Measurements from ENCODE around the gene CYP19A1. TPM values are rescaled to one million over a fixed set of nuclear protein-coding genes. Genes with fewer than 3 reads are reported as not detected.

Gene CYP19A1
- total and polyA plus RNA-seq, 9 of the 15 experiments (the other 6 are each of a cell fraction or from before 2014, with no cell fraction given) = 0.16 to 0.63 (median 0.47) TPM; not detected in 3

DNA sequence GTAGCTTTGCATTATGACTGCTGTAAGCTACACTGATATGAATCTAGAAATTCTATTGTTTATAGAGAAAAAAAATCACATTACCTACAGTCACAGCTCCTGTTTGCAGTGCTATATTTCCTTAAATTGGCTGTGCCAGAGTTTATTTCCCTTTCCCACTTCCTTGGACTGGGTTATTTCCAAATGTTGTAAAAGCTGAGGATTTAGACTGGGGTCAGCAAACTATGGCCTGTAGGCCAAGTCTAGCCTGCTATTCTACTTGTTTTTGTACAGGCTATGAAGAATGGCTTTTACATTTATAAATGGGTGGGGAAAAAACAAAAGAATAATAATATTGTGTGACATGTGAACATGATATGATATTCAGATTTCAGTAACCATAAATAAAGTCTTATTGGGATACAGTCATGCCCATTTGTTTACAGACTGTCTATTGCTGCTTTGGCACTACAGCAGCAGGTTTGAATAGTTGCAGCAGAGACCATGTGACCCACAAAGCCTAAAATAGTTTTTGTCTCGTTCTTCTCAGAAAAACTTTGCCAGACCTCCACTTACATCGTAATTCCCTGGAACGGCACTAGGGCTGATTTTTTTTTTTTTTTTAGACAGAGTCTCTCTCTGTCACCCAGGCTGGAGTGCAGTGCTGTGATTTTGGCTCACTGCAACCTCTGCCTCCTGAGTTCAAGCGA, 10.9 kb upstream of the CYP19A1 start (continued):
- TF ChIP-seq, protein P1, sequence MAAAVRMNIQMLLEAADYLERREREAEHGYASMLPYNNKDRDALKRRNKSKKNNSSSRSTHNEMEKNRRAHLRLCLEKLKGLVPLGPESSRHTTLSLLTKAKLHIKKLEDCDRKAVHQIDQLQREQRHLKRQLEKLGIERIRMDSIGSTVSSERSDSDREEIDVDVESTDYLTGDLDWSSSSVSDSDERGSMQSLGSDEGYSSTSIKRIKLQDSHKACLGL (CRISPR knock-in tag; IDR thresholded peaks at IDR 0.05; ENCODE audit: borderline replicate concordance, poor library complexity, severe bottlenecking) = no peak
- TF ChIP-seq TEAD2 (tag; IDR thresholded peaks at IDR 0.05) = no peak
- TF ChIP-seq MAFF (IDR thresholded peaks at IDR 0.05; ENCODE audit: low read length) = no peak

DNA sequence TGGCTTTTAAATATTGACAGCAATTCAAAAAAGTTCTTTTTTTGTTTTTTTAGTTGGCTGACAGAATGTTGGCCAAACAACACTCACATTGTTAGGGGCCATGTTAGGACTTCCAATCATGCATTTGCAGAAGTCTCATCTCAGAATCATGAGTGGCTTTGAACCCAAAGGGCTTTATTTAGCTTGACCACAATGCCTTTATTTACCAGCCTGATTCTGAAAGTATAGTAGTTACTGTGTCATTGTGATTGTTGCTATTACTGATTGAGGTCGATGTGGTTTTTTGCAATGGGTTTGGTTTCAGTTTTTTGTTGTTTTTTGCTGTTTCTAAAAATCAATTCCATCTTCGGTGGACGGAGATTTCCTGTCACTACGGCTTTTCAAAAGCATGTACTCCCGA, 10.3 kb upstream of the CYP19A1 start:
- H3K4me3 ChIP-seq = no peak overlapping the region
- DNase-seq (ENCODE audit: extremely low read depth in 1 of 4, low spot score in 3 of 4) (no peak), FAIRE-seq (no peak), ATAC-seq (no peak)
- peaks cover 5 to 18% of the 10 kb centered on the region in 2 experiments; a peak in 3 of 5 replicates for H3K27me3 ChIP-seq (ENCODE audit: control insufficient read depth in 2 of 2, insufficient read depth in 2 of 2, low read length in 2 of 2)
- in situ Hi-C loops (cut with MboI) = no loop called here
- H3K79me2 ChIP-seq (ENCODE audit: control insufficient read depth, insufficient read depth, low read length) = no peaks in the 10 kb centered on the region
- H3K9me1 ChIP-seq (ENCODE audit: control insufficient read depth, insufficient read depth, low read length) = no peaks in the 10 kb centered on the region
- TF ChIP-seq, protein P2, sequence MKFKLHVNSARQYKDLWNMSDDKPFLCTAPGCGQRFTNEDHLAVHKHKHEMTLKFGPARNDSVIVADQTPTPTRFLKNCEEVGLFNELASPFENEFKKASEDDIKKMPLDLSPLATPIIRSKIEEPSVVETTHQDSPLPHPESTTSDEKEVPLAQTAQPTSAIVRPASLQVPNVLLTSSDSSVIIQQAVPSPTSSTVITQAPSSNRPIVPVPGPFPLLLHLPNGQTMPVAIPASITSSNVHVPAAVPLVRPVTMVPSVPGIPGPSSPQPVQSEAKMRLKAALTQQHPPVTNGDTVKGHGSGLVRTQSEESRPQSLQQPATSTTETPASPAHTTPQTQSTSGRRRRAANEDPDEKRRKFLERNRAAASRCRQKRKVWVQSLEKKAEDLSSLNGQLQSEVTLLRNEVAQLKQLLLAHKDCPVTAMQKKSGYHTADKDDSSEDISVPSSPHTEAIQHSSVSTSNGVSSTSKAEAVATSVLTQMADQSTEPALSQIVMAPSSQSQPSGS (CRISPR knock-in tag; IDR thresholded peaks at IDR 0.05) = no peak
- TF ChIP-seq HDAC1 (IDR thresholded peaks at IDR 0.05) (no peak), FOXJ3 (CRISPR knock-in tag; IDR thresholded peaks at IDR 0.05) (no peak), ZNF586 (CRISPR knock-in tag; conservative IDR thresholded peaks at IDR 0.05) (no peak), ZNF274 (IDR thresholded peaks at IDR 0.05; ENCODE audit: borderline replicate concordance, low read depth, low read length) (no peak)
- CTCF ChIA-PET (ENCODE audit: low intra/inter-chr PET ratio) = no interaction called here
- BruUV-seq (replicated peaks) = no TSS peak
- no peak overlapping the region for H2AFZ ChIP-seq (ENCODE audit: low read depth, low read length)
- WGBS (ENCODE audit: insufficient coverage, low coverage, missing lambda C conversion rate) = 6% methylated on average over 5 of the region's 5 CpGs
- no peaks in the 10 kb centered on the region for H3K4me1 ChIP-seq (replicated peaks in 1 of 2; ENCODE audit: control insufficient read depth in 2 of 2, insufficient read depth in 2 of 2, low read length in 2 of 2)
- H3K36me3 ChIP-seq (ENCODE audit: control insufficient read depth, insufficient read depth, low read length) = no peaks in the 10 kb centered on the region
- H3K4me2 ChIP-seq (ENCODE audit: insufficient read depth, low read length) = no peak overlapping the region
- POLR2A ChIA-PET = interaction anchor here (0.8 kb wide), 1 partner anchor 28 kb away, joined by 3 read pairs; no protein-coding TSS in a partner anchor
- H3K9me3 ChIP-seq (replicated peaks; ENCODE audit: control insufficient read depth, insufficient read depth, low read depth, low read length) = no peaks in the 10 kb centered on the region
- H4K20me1 ChIP-seq (replicated peaks; ENCODE audit: control insufficient read depth, insufficient read depth, low read length) = no peaks in the 10 kb centered on the region
- intact Hi-C loops (cut with micrococcal nuclease) = no loop called here
- no peak overlapping the region for H3K27ac ChIP-seq (ENCODE audit: extremely low read depth, low read depth, low read length)
- no peak overlapping the region for H3K9ac ChIP-seq (ENCODE audit: insufficient read depth in 1 of 2, low read depth in 2 of 2, low read length in 2 of 2)

All from K562 (cell line).